Measurements from ENCODE around the gene FMNL1.

Gene FMNL1

DNA sequence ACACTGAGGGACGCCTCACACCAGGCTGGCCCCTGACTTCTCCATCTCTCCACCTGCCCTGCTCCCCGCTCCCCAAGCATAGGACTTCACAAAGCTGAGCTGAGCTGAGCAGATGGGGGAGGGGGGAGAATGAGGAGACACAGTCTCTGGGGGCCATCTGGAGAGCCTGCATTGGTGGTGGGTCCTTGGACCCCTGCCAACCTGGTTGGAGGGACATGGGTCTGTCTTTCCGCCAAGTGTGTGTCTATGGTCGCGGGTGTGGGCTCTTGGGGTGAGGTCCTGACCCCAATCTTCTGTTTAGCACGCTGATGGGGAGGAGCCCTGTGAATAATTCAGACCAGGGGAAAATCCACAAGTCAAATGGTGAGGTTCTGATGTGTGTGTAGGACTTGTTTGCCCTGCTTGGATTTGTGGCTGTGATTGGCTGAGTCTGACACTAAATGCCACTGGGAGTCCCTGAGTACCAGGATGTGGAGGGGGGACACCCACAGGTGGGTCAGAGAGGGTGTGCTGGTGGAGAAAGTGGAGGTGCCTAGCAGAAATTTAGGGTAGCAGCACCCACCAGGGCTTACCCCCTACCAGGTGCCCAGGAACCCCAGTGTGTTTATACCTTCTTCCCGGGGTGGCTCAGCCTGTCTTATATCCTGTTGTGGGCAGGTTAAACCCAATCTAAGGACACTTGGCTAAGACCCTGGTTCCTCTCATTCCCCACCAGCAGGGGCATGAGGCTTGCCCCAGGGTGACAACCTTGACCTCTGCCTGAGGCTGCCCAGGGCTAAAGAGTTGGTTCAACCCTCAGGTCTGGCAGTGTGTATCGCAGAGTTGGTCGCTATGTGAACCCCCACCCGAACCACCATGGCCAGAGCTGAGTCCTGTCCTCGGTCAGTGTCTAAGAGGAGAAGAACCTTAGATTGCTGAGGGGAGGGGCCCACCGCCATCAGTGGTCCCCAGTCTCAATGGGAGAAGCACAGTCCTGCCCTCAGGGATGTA lies 2.1 kb downstream of the FMNL1 start:
- no peak for DNase-seq

- no peak for DNase-seq
These were observed 3.0 kb downstream of the FMNL1 start for GRCh38 chr17:45224671-45225050.

GRCh38 chr17:45225051-45225700 lies 3.5 kb downstream of the FMNL1 start:
- no peak for DNase-seq

GRCh38 chr17:45225964-45226530 lies 4.4 kb downstream of the FMNL1 start:
- DNase-seq: no peak

- DNase-seq: no peak
These were observed 4.9 kb downstream of the FMNL1 start for GRCh38 chr17:45226576-45226975.

GRCh38 chr17:45227101-45227925 lies 5.6 kb downstream of the FMNL1 start:
- DNase-seq: no peak

DNA sequence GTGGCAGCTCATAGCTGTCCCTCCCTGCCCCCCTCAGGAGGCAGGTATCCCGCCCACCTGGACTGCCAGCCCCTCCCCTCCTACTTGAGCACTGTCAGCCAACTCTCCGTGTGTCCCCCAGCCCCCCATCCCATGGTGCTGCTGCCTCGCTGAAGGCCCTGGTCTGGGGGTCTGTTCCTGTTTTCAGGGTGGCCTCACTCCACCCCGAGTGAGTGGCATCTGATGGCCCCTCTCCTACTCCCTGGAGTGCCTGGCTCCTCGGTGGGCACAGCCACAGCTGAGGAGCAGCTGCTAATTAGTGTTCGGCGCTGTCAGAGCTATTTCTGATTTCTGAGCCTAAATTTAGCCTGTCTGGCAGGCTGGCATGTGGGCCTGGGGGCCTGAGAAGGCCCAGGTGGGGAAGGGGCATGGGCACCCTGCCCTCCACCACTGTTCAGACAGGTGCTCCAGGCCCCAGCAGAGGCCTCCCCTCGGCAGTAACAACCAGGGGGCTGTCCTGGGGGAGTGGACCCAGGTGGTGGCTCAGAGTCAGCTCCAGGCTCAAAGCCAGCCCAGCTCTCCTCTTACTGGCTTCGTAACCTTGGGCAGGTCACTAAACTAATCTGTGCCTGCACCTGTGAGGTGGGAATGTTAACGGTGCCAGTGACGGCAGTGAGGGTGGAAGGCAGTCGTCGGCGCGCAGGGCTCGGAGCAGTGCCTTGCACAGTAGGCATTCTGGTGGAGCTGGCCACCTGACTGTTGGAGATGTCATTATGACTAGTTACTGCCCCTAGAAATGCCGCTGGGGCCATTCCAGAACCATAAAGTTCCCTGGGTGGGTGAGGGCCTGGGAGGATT lies 6.5 kb downstream of the FMNL1 start:
- no peak for DNase-seq

- DNase-seq: peak; percentile 93
These were observed 7.3 kb downstream of the FMNL1 start for GRCh38 chr17:45228763-45229539.

DNA sequence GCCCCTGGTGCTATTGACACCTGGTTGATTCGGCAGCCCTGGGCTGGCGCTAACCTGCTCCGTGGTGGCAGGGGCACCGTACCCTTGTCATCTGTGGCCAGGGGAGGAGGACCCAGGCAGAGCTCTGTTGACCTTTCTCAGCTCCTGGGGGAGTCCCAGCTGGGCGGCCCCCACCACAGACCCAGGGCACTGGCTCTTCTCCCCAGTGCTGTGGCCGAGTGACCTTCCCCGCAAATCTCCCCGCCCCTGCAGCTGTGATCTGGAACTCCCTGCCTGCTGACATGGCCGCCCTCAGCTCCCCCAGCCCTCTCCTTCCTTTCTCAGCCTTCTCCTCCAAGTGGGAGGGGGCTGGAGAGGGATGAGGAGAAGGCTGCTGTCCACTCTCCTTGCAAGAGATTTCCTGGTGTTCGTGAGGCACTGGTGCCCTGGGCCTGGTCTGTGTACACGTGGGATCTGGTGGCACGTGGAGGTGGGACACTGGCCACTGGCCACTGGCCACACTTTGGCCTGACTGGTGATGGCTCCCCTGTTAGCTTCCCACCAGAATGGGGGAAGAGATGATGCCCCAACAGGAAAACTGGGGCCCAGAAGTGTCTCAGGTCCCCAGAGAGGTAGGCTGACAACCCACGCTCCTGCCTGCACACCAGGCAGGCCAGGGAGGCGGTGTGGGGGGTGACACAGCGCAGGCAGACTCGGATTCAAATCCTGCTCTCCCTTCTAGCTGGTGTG lies 8.2 kb downstream of the FMNL1 start:
- DNase-seq: no peak

GRCh38 chr17:45230410-45230786 lies 8.7 kb downstream of the FMNL1 start:
- no peak for DNase-seq

DNA sequence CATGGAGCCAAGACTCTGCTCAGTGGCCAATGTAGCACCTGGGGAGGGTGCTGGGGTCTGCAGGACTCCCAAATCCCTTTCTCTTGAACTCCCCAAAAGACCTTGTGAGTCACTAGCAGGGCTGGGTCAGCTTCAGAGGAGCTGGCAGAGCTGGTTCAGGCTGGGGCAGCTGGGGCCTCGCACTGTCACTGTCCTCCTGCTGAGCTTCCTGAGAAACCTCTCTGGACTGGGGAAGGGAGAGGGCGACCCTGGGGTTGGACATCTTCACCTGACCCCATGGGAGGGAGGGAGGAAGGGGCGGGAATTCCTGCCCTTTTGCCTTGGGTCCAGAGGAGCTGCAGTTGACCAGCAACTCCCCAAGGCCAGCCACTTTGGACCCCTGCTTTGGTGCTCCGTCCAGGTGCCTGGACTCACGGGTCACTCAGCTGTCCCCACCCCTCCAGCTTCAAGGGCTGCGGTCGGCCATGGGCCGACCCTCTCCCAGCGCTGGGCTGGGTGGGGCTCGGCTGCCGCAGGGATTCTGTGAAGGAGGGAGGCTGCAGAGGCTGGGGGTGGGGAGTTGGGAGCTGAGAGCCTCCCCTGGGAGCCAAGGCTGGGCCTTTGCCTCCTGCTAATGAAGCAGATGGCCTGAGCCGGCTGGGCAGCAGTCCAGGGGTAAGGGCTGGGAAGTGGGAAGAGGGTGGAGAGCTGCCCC lies 9.2 kb downstream of the FMNL1 start:
- DNase-seq: no peak

- no peak for DNase-seq
These were observed 9.9 kb downstream of the FMNL1 start for GRCh38 chr17:45231481-45232116.

DNA sequence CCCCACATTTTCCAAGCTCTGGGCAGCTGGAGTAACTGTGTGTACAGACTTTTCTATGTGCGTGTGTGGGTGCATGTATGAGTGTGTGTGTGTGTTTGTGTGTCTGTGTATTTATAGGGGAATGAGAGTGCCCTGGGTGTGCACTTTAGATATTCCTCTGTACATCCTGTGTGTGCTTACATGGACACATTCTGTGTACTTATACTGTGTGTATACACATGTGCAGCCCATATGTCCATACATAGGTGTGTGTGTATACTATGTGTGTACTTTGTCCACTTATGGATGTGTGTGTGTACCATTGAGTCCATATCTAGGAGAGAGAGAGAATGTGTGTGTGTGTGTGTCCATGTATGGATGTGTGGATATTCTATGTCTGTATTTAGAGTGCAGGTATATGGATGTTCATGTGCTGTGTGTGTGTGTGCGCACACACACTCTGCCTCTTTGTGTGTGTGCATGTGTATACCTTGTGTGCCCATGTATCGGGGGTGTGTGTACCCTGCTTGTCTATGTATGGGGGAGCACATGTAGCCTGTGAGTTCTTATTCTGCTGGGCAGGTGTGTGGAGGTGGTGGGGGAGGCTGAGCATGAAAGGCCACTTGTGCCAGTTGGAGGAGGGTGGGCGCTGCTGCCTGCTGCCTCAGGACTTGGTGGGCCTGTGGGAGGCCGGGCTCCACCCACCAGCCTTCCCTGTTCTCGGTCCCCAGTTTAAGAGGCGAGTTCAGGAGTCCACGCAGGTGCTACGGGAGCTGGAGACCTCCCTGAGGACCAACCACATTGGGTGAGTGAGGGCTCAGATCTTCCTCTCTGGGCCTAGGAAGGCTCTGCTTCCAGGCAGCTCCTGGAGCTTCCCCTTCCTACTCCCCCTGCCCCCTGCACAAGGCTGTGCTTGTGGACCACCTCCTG lies 11.1 kb downstream of the FMNL1 start:
- DNase-seq: no peak

DNA sequence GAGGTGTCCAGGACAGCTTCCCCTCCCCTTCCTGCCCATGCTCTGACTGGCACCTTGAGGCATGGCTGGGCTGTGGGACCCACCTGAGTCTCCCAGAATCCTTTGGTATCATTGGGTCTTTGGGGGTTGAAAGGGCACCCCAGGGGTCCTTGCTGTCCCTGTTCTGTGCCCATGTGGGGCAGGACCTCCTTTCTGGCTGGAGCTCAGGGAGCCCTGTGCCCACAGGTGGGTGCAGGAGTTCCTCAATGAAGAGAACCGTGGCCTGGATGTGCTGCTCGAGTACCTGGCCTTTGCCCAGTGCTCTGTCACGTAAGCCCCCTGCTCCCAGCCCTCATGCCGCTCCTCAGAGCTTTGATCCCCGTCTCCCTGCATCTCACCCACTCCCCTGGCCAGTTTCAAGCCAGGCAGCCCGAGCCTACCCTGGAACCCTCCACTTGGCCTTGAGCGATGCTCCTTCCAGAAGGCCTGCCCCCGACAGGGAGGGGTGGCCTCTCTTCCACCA lies 11.8 kb downstream of the FMNL1 start:
- DNase-seq: no peak

DNA sequence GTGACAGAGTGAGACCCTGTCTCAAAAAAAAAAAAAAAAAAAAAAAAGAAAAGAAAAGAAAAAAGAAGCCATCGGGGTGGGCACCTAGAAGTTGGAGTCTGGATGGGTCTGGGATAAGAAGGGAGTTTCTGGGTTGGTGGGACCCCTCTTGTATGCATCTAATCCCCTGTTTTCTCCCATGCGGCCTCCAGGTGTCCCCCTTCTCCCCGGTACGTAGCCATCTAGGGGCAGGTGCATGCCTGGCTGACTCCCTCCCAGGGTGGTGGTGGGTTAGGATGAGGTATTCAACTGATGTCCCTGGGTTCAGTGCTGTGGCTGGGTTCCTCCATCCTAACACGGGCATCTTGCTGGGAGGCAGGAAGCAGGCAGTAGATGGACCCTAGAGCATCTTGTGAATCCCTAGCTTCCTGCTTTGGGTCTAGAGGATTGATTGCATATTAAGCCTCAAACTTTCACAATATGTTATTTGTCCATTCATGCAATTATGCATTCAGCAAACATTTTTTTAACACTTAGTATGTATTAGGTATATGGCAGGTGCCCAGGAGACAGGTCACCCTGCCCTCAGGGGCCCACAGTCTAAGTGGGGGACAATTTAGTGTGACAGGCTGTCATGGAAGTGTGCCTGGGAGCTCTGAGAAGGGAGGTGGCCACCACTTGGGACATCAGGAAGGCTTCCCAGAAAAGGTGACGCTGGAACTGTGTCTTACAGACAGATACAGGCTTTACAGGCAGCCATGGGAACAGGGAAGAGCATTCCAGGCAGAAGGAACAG lies 13.1 kb downstream of the FMNL1 start:
- DNase-seq: no peak

DNA sequence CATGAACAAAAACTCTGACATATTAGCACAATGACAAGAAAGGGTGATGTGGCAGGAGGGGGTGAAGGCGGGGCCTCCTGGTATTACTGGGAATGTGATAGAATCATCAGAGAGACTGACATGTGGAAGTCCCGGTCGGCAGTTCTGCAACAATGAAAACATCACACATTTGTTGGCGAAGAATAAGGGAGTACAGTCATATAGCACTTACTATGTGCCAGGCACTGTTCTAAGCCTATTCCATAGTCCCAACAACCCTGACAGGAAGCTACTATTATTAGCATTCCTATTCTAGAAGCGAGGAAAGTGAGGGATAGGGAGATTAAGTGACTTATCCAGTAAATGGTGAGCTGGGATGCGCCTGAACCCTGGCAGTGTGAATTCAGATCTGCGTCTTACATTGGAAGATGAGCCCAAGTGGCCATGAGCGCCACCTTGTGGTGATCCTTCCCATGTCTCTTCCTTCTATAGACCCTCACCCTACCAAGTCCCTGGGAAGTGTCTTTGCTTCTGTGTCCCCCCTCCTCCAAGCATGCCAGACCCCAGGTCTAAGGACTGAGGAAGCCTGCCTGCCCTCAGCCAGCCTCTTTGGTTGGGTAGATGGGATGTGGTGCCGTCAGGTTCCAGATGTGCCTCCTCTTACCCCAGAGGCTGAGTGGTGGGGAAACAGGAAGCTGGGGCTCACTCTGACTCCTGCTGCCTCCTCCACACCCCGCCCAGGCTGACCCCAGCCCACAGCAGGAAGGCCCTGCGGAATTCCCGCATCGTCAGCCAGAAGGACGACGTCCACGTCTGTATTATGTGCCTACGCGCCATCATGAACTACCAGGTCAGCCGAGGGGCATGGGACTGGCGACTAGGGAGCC lies 14.0 kb downstream of the FMNL1 start:
- no peak for DNase-seq
